Hematopoietic multipotent progenitor cell treated with erythropoietin and hydrocortisone succinate and interleukin-3 and kit ligand, for 6 days (in vitro differentiated cells): ENCODE results near the gene GANC.
"Not testable (repeated sequence)": the region's sequence is repeated elsewhere in the genome, so short reads cannot be mapped to it uniquely, and the experiment has no call there.

Experiments
- DNase-seq: peaks from one replicate; pipeline ENCODE4 v3.0.0-alpha.2; 2015

GANC gene, protein sequence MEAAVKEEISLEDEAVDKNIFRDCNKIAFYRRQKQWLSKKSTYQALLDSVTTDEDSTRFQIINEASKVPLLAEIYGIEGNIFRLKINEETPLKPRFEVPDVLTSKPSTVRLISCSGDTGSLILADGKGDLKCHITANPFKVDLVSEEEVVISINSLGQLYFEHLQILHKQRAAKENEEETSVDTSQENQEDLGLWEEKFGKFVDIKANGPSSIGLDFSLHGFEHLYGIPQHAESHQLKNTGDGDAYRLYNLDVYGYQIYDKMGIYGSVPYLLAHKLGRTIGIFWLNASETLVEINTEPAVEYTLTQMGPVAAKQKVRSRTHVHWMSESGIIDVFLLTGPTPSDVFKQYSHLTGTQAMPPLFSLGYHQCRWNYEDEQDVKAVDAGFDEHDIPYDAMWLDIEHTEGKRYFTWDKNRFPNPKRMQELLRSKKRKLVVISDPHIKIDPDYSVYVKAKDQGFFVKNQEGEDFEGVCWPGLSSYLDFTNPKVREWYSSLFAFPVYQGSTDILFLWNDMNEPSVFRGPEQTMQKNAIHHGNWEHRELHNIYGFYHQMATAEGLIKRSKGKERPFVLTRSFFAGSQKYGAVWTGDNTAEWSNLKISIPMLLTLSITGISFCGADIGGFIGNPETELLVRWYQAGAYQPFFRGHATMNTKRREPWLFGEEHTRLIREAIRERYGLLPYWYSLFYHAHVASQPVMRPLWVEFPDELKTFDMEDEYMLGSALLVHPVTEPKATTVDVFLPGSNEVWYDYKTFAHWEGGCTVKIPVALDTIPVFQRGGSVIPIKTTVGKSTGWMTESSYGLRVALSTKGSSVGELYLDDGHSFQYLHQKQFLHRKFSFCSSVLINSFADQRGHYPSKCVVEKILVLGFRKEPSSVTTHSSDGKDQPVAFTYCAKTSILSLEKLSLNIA (N-terminal part only)

GRCh38 chr15:42272939-42273899, at the start of gene GANC, which contains the start of gene TMEM87A:
Gene GANC (plus strand): TSS chr15:42273201. CDS start chr15:42274482, 1,281 bp downstream.
Gene TMEM87A (minus strand): TSS chr15:42273433. CDS start chr15:42273398, 35 bp downstream.
- DNase-seq: peak; percentile 99

DNA sequence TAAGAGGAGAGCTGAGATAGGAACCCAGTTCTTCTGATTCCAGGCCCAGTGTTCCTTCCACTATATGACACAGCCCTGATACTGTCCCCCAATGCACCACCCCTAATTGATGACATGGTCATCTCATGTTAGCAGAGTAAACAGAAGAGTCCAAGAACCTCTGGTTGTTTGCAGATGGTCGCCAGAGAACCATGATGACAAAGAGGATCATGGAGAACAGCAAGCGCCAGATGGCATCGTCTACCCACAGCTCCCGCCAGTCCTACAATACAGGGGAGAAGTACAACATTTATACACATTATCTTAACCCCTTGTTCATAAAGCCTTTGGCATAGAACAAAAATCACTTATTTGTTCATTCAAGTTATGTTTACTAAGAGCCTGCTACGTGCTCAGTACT, 46.4 kb upstream of the GANC start:
- DNase-seq: no peak

- no peak for DNase-seq
Measured at GRCh38 chr15:42228036-42228435, 45.0 kb upstream of the GANC start.

DNA sequence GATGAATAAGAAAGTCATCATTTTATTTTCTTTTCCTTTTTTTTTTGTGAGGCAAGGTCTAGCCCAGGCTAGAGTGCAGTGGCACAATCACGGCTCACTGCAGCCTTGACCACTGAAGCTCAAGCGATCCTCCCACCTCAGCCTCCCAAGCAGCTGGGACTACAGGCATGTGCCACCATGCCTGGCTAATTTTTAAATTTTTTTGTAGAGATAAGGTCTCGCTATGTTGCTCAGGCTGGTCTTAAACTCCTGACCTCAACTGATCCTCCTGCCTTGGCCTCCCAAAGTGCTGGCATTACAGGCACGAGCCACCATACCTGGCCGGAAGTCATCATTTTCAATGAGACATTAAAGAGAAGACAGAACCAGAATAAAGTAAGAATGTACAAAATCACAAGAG, 44.0 kb upstream of the GANC start:
- not testable (repeated sequence) for DNase-seq

DNA sequence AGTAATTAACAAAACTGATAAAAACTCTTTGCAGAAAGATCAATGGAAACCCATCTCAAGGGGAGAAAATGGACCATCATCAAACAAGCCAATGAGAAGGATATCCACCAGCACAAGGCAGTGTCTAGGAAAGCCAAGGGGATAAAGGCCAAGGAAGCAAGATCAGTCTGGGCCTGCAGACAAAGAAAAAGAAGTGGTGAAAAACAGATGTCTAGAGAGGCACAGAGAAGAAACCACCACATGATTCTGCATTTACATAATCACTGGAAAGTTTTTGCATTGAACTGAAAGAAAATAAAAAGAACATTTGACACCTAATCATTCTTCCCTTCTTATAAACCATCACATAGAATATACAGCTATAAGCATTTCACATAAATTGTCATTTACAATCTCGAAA, 41.9 kb upstream of the GANC start:
- DNase-seq: no peak

DNA sequence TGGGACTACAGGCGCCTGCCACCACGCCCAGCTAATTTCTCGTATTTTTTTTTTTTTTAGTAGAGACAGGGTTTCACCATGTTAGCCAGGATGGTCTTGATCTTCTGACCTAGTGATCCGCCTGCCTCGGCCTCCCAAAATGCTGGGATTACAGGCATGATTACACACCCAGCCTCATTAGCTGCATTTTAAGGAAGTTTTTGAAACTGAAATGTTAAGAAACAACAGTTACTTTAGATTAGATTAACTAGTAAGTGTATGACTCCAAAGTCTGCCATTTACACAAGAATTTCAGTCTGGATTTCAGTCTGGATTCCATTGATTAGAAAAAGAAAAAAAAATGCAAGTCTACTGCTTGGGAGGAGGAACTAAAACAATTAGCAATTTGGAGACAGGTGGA, 40.4 kb upstream of the GANC start:
- DNase-seq: no peak

GRCh38 chr15:42233107-42233506, 39.9 kb upstream of the GANC start:
- no peak for DNase-seq

DNA sequence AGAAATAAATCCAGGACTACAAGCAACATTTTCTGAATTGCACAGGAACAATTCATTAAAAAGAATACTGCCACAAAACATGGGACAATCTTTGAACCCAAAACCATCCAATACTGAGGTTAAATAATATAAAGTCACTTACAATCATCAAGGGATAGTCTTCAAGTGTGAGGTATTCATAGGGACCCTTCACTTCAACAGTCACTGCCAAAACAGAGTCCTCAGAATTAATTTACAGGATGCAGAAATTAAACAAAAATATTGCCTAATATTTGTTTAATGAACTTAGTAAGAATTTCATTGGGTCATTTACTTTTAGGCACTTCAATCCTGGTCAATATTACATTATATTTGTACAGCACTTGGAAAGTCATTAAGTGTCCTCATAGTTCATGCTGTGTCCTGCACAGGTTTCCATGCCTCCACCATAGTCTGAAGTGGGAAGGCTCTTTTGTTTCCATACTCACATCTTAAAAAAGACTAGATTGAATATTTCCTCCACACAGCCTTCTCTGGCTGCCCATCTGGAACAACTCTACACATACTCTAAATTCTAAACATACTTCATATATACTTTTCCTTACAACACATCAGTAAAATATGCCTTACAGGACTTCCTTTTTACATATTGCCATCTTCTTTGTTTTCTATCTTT, 33.3 kb upstream of the GANC start:
- DNase-seq: no peak

- no peak for DNase-seq
Measured at GRCh38 chr15:42240823-42241222, 32.2 kb upstream of the GANC start.

GRCh38 chr15:42253300-42253699, 19.7 kb upstream of the GANC start:
- no peak for DNase-seq

- no peak for DNase-seq
Measured at GRCh38 chr15:42264795-42265194, 8.2 kb upstream of the GANC start.

DNA sequence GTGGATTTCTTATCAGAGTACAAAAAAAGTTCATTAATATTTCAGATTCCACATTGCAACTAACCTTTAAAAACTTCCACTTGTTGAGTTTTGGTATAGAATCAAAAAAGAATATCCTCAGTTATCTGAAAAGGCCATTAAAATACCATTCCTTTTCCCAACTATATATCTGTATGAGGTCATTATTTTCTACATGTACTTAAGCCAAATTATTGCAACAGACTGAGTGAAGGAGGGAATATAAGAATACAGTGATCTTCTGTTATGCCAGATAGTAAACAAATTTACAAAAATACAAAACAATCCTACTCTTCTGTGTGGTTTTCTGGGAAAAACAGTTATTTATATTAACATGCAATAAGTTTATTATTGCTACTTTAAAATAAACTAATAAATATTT, 5.7 kb upstream of the GANC start:
- DNase-seq: no peak

DNA sequence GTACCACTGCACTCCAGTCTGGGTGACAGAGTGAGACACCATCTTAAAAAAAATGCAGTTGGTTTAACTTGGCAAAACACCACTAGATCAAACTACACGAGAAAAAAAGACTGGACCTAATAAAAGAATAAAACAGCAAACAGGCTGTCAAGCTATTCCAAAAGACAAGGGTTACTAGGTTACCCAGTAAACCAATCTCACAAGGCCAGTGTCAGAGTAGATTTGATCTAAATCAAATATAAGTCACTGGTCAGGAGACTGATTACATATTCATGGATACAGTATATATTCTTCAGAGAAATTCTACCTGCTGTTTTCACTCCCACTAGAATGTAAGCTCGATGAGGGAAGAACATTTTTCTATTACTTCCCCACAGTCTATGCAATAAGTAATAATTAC, 2.5 kb upstream of the GANC start:
- no peak for DNase-seq

DNA sequence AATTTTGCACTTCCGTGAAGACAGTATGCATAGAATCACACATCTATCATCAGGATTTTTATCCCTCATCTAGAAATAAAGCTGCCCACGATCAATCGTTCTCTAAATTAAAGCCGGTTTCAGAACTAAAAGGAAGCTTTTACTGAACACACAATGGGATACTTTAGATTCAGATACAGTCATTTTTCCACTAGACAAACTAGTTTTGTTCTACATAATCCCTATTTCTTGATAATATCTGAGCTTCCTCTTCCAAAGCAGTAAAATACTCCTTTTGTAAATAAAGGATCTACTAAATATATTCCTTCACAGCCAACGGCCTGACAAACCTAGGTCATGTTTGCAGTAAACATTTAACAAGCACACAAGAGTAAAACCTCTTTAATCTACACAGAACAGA, 2.0 kb upstream of the GANC start:
- no peak for DNase-seq

DNA sequence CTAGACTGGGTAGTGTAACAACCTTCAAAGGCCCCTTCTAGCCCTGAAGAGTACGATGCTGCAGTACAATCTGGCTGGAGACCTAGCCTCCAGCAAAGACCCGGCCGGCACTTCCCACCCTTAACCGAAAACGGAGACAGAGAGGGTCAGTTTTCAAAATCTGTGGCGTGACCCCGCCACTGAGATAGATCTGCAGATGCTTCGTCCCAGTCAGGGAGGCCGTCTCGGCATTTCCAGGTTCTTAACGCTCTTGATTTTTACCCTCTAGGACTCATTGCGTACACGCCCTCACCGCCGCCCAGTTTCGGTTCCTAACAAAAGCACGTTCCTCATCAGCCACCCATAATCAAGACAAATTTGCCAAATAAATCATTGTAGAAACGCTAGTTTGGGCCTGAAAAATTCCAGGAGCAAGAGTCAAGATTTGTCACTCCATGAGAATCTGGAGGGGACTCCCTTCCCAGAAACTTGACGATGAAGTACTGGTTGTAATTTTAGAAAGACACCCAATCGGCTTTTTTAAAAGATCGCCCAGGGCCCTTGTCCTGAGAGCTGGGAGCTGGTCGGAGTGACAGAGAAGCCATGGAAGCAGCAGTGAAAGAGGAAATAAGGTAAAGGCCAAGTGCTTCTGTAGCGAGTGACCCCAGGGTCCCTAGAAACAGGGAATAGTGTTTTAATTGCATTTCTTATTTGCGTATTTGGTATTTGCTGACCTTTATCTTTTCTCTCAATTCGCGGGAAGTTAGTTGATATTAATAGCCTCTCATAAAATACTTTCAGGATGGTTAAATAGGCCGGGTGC, 1.1 kb downstream of the GANC start:
- DNase-seq: peak; percentile 82

DNA sequence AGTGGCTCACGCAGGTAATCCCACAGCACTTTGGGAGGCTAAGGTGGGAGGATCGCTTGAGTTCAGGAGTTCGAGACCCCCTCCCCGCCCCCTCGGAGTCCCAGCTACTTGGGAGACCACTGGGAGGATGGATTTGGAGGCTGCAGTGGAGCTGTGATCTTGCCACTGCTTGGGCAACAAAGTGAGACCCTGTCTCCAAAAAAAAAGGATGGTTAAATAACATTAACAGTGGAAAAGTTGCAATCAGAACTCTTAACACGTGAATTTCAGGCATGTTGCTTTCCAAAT, 1.6 kb downstream of the GANC start:
- DNase-seq: no peak

GRCh38 chr15:42275780-42276391, 2.9 kb downstream of the GANC start:
- peak; percentile 15 for DNase-seq

GRCh38 chr15:42276762-42277161, 3.8 kb downstream of the GANC start:
- DNase-seq: no peak

- DNase-seq: peak; percentile 65
Measured at GRCh38 chr15:42279234-42279723, 6.3 kb downstream of the GANC start.

- DNase-seq: no peak
Measured at GRCh38 chr15:42282344-42282743, 9.3 kb downstream of the GANC start.

DNA sequence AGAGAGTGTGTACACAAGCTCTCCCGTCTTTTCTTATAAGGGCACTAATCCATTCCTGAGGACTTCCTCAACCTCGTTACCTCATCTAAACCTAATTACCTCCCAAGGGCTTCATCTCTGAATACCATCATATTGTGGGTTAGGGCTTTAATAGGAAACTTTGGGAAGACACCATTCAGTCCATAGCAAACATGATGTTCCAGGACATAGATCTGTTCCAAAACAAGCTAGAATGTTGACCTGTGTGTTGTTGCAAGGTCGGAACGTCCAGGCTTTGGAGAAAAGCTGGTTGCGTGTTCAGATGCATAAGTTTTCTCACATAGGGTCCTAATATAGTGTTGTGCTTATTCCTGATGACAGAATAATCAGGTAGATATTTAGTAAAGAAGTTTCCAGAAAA, 9.9 kb downstream of the GANC start:
- DNase-seq: no peak
